A673 (cell line): Measurements from ENCODE around the gene STX8. TPM values are rescaled to one million over a fixed set of nuclear protein-coding genes. Genes with fewer than 3 reads are reported as not detected.

Experiments
- BruUV-seq: library from RNA; stranded (reverse); fragments of 400-500 nt; replicated peaks from 2 replicates; lab custom pipeline; 2021; lab: Mats Ljungman, UMichigan
- CTCF ChIA-PET: fragments of 300-600 bp; sonication (Branson Sonifier 250); formaldehyde crosslinking; loops from one replicate; lab custom pipeline; 2022; ENCODE audit warnings: antibody characterized with exemption; lab: Charles Lee
- POLR2A ChIA-PET: fragments of 300-600 bp; sonication (Branson Sonifier 250); formaldehyde crosslinking; loops from one replicate; lab custom pipeline; 2022; ENCODE audit warnings: antibody characterized with exemption; ENCODE audit not compliant: low non-redundant PET; lab: Charles Lee
- DNase-seq: peaks from one replicate; pipeline ENCODE4 v3.0.0-alpha.2; 2015; ENCODE audit warnings: low spot score
- H3K27ac ChIP-seq: fragments of 200-600 bp; sonication (generic); 2 replicates; pipeline ENCODE4 v1.5.1; 2016; ENCODE audit warnings: mixed run types, low read depth, mild to moderate bottlenecking, mixed read lengths, antibody characterized with exemption, low read length; ENCODE audit not compliant: poor library complexity, severe bottlenecking
- H3K27me3 ChIP-seq: fragments of 200-600 bp; sonication (generic); replicated peaks from 2 replicates; pipeline ENCODE4 v1.6.1; 2017; ENCODE audit warnings: mixed run types, low read depth, mild to moderate bottlenecking, mixed read lengths, antibody characterized with exemption, low read length; ENCODE audit not compliant: insufficient read depth, poor library complexity
- H3K36me3 ChIP-seq: fragments of 200-600 bp; sonication (generic); 2 replicates; pipeline ENCODE4 v1.6.1; 2016; ENCODE audit warnings: mixed run types, mild to moderate bottlenecking, mixed read lengths, antibody characterized with exemption, low read length; ENCODE audit not compliant: insufficient read depth, poor library complexity, severe bottlenecking
- H3K4me1 ChIP-seq: fragments of 200-600 bp; sonication (generic); 2 replicates; pipeline ENCODE4 v1.6.1; 2017; ENCODE audit warnings: mixed run types, mild to moderate bottlenecking, mixed read lengths, antibody characterized with exemption, low read length; ENCODE audit not compliant: insufficient read depth, poor library complexity, severe bottlenecking
- H3K4me3 ChIP-seq: fragments of 200-600 bp; sonication (generic); 2 replicates; pipeline ENCODE4 v1.5.1; 2016; ENCODE audit warnings: low read depth, mixed run types, mild to moderate bottlenecking, mixed read lengths, low read length; ENCODE audit not compliant: poor library complexity, severe bottlenecking
- H3K9me3 ChIP-seq: fragments of 200-600 bp; sonication (generic); 2 replicates; pipeline ENCODE4 v1.6.1; 2016; ENCODE audit warnings: mixed run types, low read depth, mild to moderate bottlenecking, mixed read lengths, antibody characterized with exemption, low read length; ENCODE audit not compliant: poor library complexity, severe bottlenecking
- CTCF ChIP-seq: fragments of 300-800, 200-600 bp; sonication (generic); conservative IDR thresholded peaks from 2 replicates; pipeline ENCODE4 v1.5.1; 2017; ENCODE audit warnings: low read depth, mild to moderate bottlenecking, antibody characterized with exemption, low read length, moderate library complexity, mixed read lengths
- EZH2 ChIP-seq: fragments of 200-600 bp; sonication (generic); IDR thresholded peaks from 2 replicates; pipeline ENCODE4 v1.6.1; 2017; ENCODE audit warnings: borderline replicate concordance, low read depth, mild to moderate bottlenecking, mixed read lengths, antibody characterized with exemption, low read length; ENCODE audit not compliant: poor library complexity, severe bottlenecking
- intact Hi-C: fragments of 100-400 bp; cut with micrococcal nuclease; formaldehyde crosslinking; loops from one replicate; pipeline ENCODE4 v1.10.0; 2022; ENCODE audit not compliant: unreplicated experiment
- total RNA-seq: library from RNA; stranded (reverse); gene quantifications from 2 replicates; pipeline ENCODE4 v1.2.3, GENCODE V29; 2021

Gene STX8
- total RNA-seq, 1 experiment from 2014 or later: 51.4 TPM

GRCh38 chr17:9306086-9306485, 269.5 kb downstream of the STX8 start:
- intact Hi-C loops: loop anchor here (10.0 kb wide), 1 partner anchor 219 kb away; no protein-coding TSS in a partner anchor
- no peaks in the 10 kb centered on the region for H3K36me3 ChIP-seq
- H3K27ac ChIP-seq: no peak overlapping the region
- no peak for TF ChIP-seq CTCF
- no peak for TF ChIP-seq EZH2
- no peak for DNase-seq
- CTCF ChIA-PET: no interaction called here
- no peak overlapping the region for H3K4me3 ChIP-seq
- H3K4me1 ChIP-seq: peaks cover 19% of the 10 kb centered on the region
- no peaks in the 10 kb centered on the region for H3K27me3 ChIP-seq
- H3K9me3 ChIP-seq: no peaks in the 10 kb centered on the region
- no TSS peak for BruUV-seq
- POLR2A ChIA-PET: no interaction called here

GRCh38 chr17:9299695-9300094, 275.9 kb downstream of the STX8 start:
- H3K36me3 ChIP-seq: no peaks in the 10 kb centered on the region
- intact Hi-C loops: loop anchor here (10.0 kb wide), 1 partner anchor 225 kb away; no protein-coding TSS in a partner anchor
- no peak overlapping the region for H3K27ac ChIP-seq
- H3K4me1 ChIP-seq: no peaks in the 10 kb centered on the region
- H3K27me3 ChIP-seq: no peaks in the 10 kb centered on the region
- DNase-seq: no peak
- POLR2A ChIA-PET: no interaction called here
- CTCF ChIA-PET: no interaction called here
- no TSS peak for BruUV-seq
- no peak for TF ChIP-seq EZH2
- TF ChIP-seq CTCF: no peak
- H3K9me3 ChIP-seq: no peaks in the 10 kb centered on the region
- no peak overlapping the region for H3K4me3 ChIP-seq

DNA sequence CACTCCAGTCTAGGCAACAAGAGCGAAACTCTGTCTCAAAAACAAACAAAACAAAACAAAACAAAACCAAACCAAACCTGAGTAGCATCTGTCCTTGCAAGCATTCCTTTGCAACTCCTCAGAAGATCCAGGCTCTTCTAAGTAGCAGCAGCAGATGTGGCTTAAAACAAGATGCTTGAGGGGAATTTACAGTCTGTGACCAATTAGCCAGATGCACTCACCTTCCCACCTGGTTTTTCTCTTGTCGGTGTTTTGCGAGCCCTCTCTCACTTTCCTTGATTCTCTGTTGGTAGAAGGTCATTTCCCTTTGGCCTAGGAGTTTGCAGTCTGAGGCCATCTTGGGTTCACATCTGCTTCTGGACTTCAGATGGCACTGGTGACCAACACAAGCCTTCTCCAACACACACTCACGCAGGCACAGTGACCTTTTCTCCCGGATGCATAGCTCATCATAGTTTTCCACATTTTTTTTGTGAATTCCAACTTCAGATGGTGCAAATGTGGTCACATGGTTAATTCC, 276.8 kb downstream of the STX8 start:
- Histone ChIP-seq H3K4me3 (no peak overlapping the region), H3K36me3 (no peaks in the 10 kb centered on the region), H3K27ac (no peak overlapping the region), H3K27me3 (no peaks in the 10 kb centered on the region), H3K9me3 (no peaks in the 10 kb centered on the region), H3K4me1 (no peaks in the 10 kb centered on the region)
- CTCF ChIA-PET: no interaction called here
- TF ChIP-seq CTCF: no peak
- TF ChIP-seq EZH2: no peak
- intact Hi-C loops: no loop called here
- BruUV-seq: no TSS peak
- POLR2A ChIA-PET: no interaction called here
- no peak for DNase-seq
